Measurements from ENCODE around the gene LRCOL1.

DNA sequence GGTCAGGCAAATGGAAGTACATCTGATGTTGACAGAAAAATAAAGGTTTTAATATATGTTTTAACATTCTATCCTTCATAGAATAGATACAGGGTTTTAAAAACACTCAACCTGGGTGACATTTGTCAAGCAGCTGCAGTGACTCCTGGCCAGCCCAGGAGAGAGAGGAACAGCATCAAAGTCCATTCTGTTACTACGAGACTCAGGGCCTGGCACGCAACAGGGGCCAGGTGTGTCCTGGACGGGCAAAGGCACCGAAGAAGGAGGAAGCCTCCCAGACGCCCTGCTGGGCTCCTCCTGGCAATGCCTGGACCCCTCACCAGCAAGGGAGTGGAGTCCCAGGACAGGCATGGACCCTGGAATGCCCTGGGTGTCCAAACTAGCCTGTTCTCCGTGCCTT, 22.1 kb downstream of the LRCOL1 start:
- TF ChIP-seq CTCF (IDR thresholded peaks at IDR 0.05) (no peak), NFYB (CRISPR knock-in tag; conservative IDR thresholded peaks at IDR 0.05; ENCODE audit: low read depth) (no peak), HMGXB4 (CRISPR knock-in tag; IDR thresholded peaks at IDR 0.05) (no peak), CBFB (CRISPR knock-in tag; IDR thresholded peaks at IDR 0.05; ENCODE audit: low read depth) (no peak), TCF7 (CRISPR knock-in tag; IDR thresholded peaks at IDR 0.05; ENCODE audit: low read depth) (no peak), KAT7 (CRISPR knock-in tag; IDR thresholded peaks at IDR 0.05; ENCODE audit: borderline replicate concordance) (no peak), ZNF121 (CRISPR knock-in tag; IDR thresholded peaks at IDR 0.05) (no peak), NR3C1 (CRISPR knock-in tag; conservative IDR thresholded peaks at IDR 0.05; ENCODE audit: low read depth) (no peak), ETV6 (CRISPR knock-in tag; IDR thresholded peaks at IDR 0.05) (no peak), JUN (CRISPR knock-in tag; IDR thresholded peaks at IDR 0.05) (no peak)
- TF ChIP-seq, protein P1, sequence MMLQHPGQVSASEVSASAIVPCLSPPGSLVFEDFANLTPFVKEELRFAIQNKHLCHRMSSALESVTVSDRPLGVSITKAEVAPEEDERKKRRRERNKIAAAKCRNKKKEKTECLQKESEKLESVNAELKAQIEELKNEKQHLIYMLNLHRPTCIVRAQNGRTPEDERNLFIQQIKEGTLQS (CRISPR knock-in tag; conservative IDR thresholded peaks at IDR 0.05), result no peak
- TF ChIP-seq, protein P2, sequence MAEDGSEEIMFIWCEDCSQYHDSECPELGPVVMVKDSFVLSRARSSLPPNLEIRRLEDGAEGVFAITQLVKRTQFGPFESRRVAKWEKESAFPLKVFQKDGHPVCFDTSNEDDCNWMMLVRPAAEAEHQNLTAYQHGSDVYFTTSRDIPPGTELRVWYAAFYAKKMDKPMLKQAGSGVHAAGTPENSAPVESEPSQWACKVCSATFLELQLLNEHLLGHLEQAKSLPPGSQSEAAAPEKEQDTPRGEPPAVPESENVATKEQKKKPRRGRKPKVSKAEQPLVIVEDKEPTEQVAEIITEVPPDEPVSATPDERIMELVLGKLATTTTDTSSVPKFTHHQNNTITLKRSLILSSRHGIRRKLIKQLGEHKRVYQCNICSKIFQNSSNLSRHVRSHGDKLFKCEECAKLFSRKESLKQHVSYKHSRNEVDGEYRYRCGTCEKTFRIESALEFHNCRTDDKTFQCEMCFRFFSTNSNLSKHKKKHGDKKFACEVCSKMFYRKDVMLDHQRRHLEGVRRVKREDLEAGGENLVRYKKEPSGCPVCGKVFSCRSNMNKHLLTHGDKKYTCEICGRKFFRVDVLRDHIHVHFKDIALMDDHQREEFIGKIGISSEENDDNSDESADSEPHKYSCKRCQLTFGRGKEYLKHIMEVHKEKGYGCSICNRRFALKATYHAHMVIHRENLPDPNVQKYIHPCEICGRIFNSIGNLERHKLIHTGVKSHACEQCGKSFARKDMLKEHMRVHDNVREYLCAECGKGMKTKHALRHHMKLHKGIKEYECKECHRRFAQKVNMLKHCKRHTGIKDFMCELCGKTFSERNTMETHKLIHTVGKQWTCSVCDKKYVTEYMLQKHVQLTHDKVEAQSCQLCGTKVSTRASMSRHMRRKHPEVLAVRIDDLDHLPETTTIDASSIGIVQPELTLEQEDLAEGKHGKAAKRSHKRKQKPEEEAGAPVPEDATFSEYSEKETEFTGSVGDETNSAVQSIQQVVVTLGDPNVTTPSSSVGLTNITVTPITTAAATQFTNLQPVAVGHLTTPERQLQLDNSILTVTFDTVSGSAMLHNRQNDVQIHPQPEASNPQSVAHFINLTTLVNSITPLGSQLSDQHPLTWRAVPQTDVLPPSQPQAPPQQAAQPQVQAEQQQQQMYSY (CRISPR knock-in tag; IDR thresholded peaks at IDR 0.05), result no peak
